Amniotic stem cell (primary cell): ENCODE data around the gene NKX2-8.
"Not testable (repeated sequence)": the region's sequence is repeated elsewhere in the genome, so short reads cannot be mapped to it uniquely, and the experiment has no call there.

ENCODE experiments used
- DNase-seq: peaks from one replicate; lab custom pipeline; 2025; lab: John Stamatoyannopoulos, UW

Gene NKX2-8

GRCh38 chr14:36580141-36580855 is 2.1 kb downstream of the NKX2-8 start:
- no peak for DNase-seq

- DNase-seq = no peak
Measured at GRCh38 chr14:36579573-36580140, 2.8 kb downstream of the NKX2-8 start.

- no peak for DNase-seq
Measured at GRCh38 chr14:36579001-36579555, 3.3 kb downstream of the NKX2-8 start.

- DNase-seq = no peak
Measured at GRCh38 chr14:36570065-36570464, 12.3 kb downstream of the NKX2-8 start.

GRCh38 chr14:36556811-36557433 is 25.5 kb downstream of the NKX2-8 start:
- DNase-seq = no peak

GRCh38 chr14:36555998-36556743 is 26.2 kb downstream of the NKX2-8 start:
- DNase-seq = no peak

GRCh38 chr14:36553656-36554260 is 28.7 kb downstream of the NKX2-8 start:
- DNase-seq = peak; percentile 40

- no peak for DNase-seq
Measured at GRCh38 chr14:36550899-36551298, 31.5 kb downstream of the NKX2-8 start.

- DNase-seq = not testable (repeated sequence)
Measured at GRCh38 chr14:36544280-36544679, 38.1 kb downstream of the NKX2-8 start.

GRCh38 chr14:36538051-36538450 is 44.4 kb downstream of the NKX2-8 start:
- DNase-seq = no peak
